Vagina (tissue), 2 donors: Measurements from ENCODE around the gene SHE. TPM values are rescaled to one million over a fixed set of nuclear protein-coding genes. Genes with fewer than 3 reads are reported as not detected.

Experiments used
- DNase-seq, 2 donors: peaks; one replicate each; pipeline ENCODE4 v3.0.0-alpha.2; 2017; ENCODE audit errors: extremely low spot score in 2 of 2
- H3K27ac ChIP-seq: fragments of 200-600 bp; sonication (generic); one replicate; pipeline ENCODE4 v1.5.1; 2019
- H3K27me3 ChIP-seq: fragments of 200-600 bp; sonication (generic); one replicate; pipeline ENCODE4 v1.5.1; 2019
- H3K36me3 ChIP-seq, 2 donors: fragments of 200-600 bp; sonication (generic); one replicate each; pipeline ENCODE4 v1.5.1; 2017 to 2019
- H3K4me1 ChIP-seq: fragments of 200-600 bp; sonication (generic); one replicate; pipeline ENCODE4 v1.5.1; 2019
- H3K4me3 ChIP-seq, 2 donors: fragments of 200-600 bp; sonication (generic); 1 replicate in 1 of 2; 2 replicates in 1 of 2; pipeline ENCODE4 v1.5.1; 2016 to 2019
- H3K9me3 ChIP-seq: fragments of 200-600 bp; sonication (generic); one replicate; pipeline ENCODE4 v1.5.1; 2019
- POLR2A ChIP-seq, 2 donors: fragments of 450-650 bp; IDR thresholded peaks; one replicate each; pipeline ENCODE4 v1.6.1; 2017; ENCODE audit warnings: antibody characterized with exemption in 2 of 2, mild to moderate bottlenecking in 2 of 2, moderate library complexity in 2 of 2
- POLR2AphosphoS5 ChIP-seq, 2 donors: sonication (generic); formaldehyde crosslinking; IDR thresholded peaks; one replicate each; pipeline ENCODE4 v1.9.0; 2017; ENCODE audit warnings: antibody characterized with exemption in 2 of 2, mild to moderate bottlenecking in 2 of 2, low read depth in 1 of 2; ENCODE audit not compliant: insufficient read depth in 1 of 2
- intact Hi-C: fragments of 100-400 bp; cut with DNase I; formaldehyde crosslinking; loops from one replicate; pipeline ENCODE4 v1.15.1; 2023
- total RNA-seq: library from RNA; depleted of rRNA; stranded (reverse); fragments of >200 nt; gene quantifications from one replicate; pipeline ENCODE4 v1.2.3, GENCODE V29; 2016
- TF ChIP-seq, protein P1 (sequence below), 3 experiments: fragments of 450-650 bp in 2 of 3; fragments of 200-600 bp in 1 of 3; sonication (generic) in 1 of 3; IDR thresholded peaks; one replicate each; pipeline ENCODE4 v1.5.1; 2017 to 2019; ENCODE audit warnings: antibody characterized with exemption in 3 of 3, mild to moderate bottlenecking in 2 of 3, moderate library complexity in 2 of 3

Gene SHE
- total RNA-seq, 1 donor from 2014 or later: 23.8 TPM

GRCh38 chr1:154476791-154477190, 25.4 kb downstream of the SHE start:
- no peak for DNase-seq

GRCh38 chr1:154474802-154475201, 27.4 kb downstream of the SHE start:
- DNase-seq: no peak

More at GRCh38 chr1:154476791-154477190, 25.4 kb downstream of the SHE start:
- intact Hi-C loops: no loop called here
- Histone ChIP-seq H3K9me3 (no peaks in the 10 kb centered on the region), H3K4me1 (no peaks in the 10 kb centered on the region), H3K27me3 (no peaks in the 10 kb centered on the region), H3K4me3 (no peak overlapping the region), H3K36me3 (no peaks in the 10 kb centered on the region), H3K27ac (no peak overlapping the region)
- TF ChIP-seq, protein P1, sequence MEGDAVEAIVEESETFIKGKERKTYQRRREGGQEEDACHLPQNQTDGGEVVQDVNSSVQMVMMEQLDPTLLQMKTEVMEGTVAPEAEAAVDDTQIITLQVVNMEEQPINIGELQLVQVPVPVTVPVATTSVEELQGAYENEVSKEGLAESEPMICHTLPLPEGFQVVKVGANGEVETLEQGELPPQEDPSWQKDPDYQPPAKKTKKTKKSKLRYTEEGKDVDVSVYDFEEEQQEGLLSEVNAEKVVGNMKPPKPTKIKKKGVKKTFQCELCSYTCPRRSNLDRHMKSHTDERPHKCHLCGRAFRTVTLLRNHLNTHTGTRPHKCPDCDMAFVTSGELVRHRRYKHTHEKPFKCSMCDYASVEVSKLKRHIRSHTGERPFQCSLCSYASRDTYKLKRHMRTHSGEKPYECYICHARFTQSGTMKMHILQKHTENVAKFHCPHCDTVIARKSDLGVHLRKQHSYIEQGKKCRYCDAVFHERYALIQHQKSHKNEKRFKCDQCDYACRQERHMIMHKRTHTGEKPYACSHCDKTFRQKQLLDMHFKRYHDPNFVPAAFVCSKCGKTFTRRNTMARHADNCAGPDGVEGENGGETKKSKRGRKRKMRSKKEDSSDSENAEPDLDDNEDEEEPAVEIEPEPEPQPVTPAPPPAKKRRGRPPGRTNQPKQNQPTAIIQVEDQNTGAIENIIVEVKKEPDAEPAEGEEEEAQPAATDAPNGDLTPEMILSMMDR (IDR thresholded peaks at IDR 0.05): no peak
- TF ChIP-seq POLR2AphosphoS5 (IDR thresholded peaks at IDR 0.05; ENCODE audit: insufficient read depth in 1 of 2, low read depth in 1 of 2): no peak
- no peak for TF ChIP-seq POLR2A (IDR thresholded peaks at IDR 0.05)

DNA sequence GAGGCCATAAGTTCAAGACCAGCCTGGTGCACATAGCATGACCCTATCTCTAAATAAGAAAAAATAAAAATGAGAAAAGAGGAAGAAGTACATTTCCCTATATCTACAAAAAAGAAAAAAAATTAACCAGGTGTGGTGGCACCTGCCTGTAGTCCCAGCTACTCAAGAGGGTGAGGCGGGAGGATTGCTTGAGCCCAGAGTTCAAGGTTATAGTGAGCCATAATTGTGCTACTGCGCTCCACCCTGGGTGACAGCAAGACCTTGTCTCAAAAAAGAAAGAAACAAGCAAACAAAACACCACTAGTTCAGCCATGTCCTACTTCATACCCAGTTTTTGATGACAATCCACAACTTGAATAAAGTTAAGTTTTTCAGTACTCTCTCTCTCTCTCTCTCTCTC, 30.9 kb downstream of the SHE start:
- intact Hi-C loops: no loop called here
- no peaks in the 10 kb centered on the region for H3K4me1 ChIP-seq
- H3K4me3 ChIP-seq: no peak overlapping the region
- no peak overlapping the region for H3K27ac ChIP-seq
- H3K36me3 ChIP-seq: no peaks in the 10 kb centered on the region
- no peak for DNase-seq
- no peaks in the 10 kb centered on the region for H3K9me3 ChIP-seq
- TF ChIP-seq, protein P1 (IDR thresholded peaks at IDR 0.05): no peak
- H3K27me3 ChIP-seq: no peaks in the 10 kb centered on the region

More at GRCh38 chr1:154474802-154475201, 27.4 kb downstream of the SHE start:
- H3K36me3 ChIP-seq: no peaks in the 10 kb centered on the region
- no peak overlapping the region for H3K4me3 ChIP-seq
- no peaks in the 10 kb centered on the region for H3K27me3 ChIP-seq
- TF ChIP-seq POLR2A (IDR thresholded peaks at IDR 0.05) (no peak), POLR2AphosphoS5 (IDR thresholded peaks at IDR 0.05; ENCODE audit: insufficient read depth in 1 of 2, low read depth in 1 of 2) (no peak)
- TF ChIP-seq, protein P1 (IDR thresholded peaks at IDR 0.05): no peak
- intact Hi-C loops: no loop called here
- H3K27ac ChIP-seq: no peak overlapping the region
- H3K9me3 ChIP-seq: no peaks in the 10 kb centered on the region
- no peaks in the 10 kb centered on the region for H3K4me1 ChIP-seq

DNA sequence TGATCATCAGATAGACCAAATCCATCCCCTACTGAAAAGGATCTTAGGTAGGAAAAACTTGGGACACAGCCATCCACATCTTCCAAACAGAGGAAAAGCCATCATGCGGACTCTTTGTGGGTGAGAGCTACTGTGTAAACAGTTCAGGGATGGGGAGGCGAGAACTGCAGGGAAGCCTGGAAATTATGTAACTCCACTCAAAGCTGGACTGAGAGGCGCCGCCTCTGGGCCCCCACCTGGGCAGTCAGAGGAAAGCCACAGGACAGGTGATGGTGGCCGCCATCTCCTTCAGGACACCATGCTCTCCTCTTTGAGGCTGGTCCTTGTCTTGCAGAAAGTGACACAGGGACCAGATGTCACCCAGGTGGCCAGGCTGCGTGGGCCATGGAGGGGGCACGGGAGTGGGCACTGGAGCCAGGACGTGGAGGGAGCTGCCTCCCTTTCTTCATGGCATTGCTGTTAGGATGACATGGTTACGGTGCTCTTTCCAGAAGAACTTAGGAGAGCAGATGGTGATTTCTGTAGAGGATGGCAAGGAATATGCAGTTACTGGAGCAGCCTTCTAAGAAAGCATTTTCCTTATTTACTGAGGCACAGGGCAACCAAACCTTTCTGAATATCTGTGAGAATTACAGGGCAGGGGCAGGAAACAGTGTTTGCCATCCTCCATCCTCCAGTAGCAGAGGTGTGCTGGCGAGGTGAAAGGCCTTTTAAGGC, 32.2 kb downstream of the SHE start:
- Histone ChIP-seq H3K4me3 (no peak overlapping the region), H3K4me1 (no peaks in the 10 kb centered on the region), H3K9me3 (no peaks in the 10 kb centered on the region), H3K27me3 (no peaks in the 10 kb centered on the region), H3K27ac (no peak overlapping the region), H3K36me3 (peaks cover 0 to 10% of the 10 kb centered on the region in 2 donors)
- DNase-seq: no peak
- TF ChIP-seq, protein P1 (IDR thresholded peaks at IDR 0.05): no peak
- no peak for TF ChIP-seq POLR2A (IDR thresholded peaks at IDR 0.05)
- intact Hi-C loops: loop anchor here (5.0 kb wide), 1 partner anchor 183 kb away; no protein-coding TSS in a partner anchor

DNA sequence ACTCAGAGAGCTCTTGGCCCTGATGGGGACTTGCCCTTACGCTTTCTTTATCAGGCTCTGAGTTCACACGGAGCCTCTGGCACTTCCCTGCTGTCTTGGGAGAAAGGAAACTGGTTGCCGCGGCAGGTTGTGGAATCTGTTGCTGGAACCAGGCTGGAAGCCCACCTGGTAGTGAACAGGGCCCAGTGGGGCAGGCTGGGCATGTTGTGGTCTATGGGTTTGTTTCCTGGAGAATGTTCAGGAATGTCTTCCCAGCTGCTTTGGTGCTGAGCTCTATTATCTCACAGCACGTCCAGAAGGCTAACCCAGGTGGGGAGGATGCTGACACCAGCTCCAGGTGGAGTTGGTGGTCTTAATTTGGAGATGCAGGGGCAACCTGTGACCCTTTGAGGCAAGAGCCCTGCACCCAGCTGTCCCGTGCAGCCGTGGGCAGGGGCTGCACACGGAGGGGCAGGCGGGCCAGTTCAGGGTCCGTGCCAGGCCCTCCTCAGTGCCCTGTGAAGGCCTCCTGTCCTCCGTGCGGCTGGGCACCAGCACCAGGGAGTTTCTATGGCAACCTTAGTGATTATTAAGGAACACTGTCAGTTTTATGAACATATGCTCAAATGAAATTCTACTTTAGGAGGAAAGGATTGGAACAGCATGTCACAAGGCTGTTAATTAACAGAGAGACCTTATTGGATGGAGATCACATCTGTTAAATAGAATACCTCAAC, 33.5 kb downstream of the SHE start:
- H3K27ac ChIP-seq: no peak overlapping the region
- DNase-seq: no peak

More for the DNA sequence above, 33.5 kb downstream of the SHE start:
- no peak overlapping the region for H3K4me3 ChIP-seq
- peaks cover 6% of the 10 kb centered on the region for H3K4me1 ChIP-seq
- H3K36me3 ChIP-seq: peaks cover 0 to 11% of the 10 kb centered on the region in 2 donors
- H3K9me3 ChIP-seq: no peaks in the 10 kb centered on the region
- H3K27me3 ChIP-seq: no peaks in the 10 kb centered on the region
- TF ChIP-seq POLR2A (IDR thresholded peaks at IDR 0.05): no peak
- TF ChIP-seq, protein P1 (IDR thresholded peaks at IDR 0.05): no peak
- intact Hi-C loops: loop anchor here (5.0 kb wide), 1 partner anchor 181 kb away; no protein-coding TSS in a partner anchor
